HepG2 (cell line): ENCODE results near the gene SLC2A13. TPM values are rescaled to one million over a fixed set of nuclear protein-coding genes. Genes with fewer than 3 reads are reported as not detected.

Experiments used
- ATAC-seq: fragments of 200-7000 bp; cut with Tn5 transposase; 3 replicates; pipeline ENCODE4 v1.9.1; 2020; ENCODE audit warnings: mild to moderate bottlenecking, moderate library complexity
- BruUV-seq: library from RNA; stranded (reverse); fragments of 400-500 nt; replicated peaks from 2 replicates; lab custom pipeline; 2021; lab: Mats Ljungman, UMichigan
- CTCF ChIA-PET: fragments of 300-600 bp; formaldehyde crosslinking; extraction: SDS; loops from one replicate; lab custom pipeline; 2021; ENCODE audit warnings: low total read pairs, inconsistent platforms, low intra/inter-chr PET ratio; lab: Yijun Ruan, JAX
- POLR2A ChIA-PET: fragments of 350-600 bp; sonication (Branson Sonifier 250); formaldehyde crosslinking; loops from one replicate; lab custom pipeline; 2020; ENCODE audit warnings: antibody characterized with exemption, inconsistent platforms; lab: Yijun Ruan, JAX
- DNase-seq: peaks from one replicate; pipeline ENCODE4 v3.0.0-alpha.2; 2015; ENCODE audit warnings: low spot score
- FAIRE-seq: peaks from 3 replicates; lab custom pipeline; 2011; peaks lifted over from hg19 to GRCh38; lab: Jason Lieb, UNC
- H2AFZ ChIP-seq: one replicate; pipeline ENCODE4 v1.6.1; 2011; ENCODE audit warnings: low read length, inconsistent platforms
- H3K27ac ChIP-seq: fragments of 300-600 bp; 3 replicates; pipeline ENCODE4 v1.8.0; 2011; ENCODE audit warnings: mixed run types, mild to moderate bottlenecking, mixed read lengths, low read length, inconsistent platforms; ENCODE audit not compliant: insufficient read depth; ENCODE audit errors: extremely low read length
- H3K27me3 ChIP-seq, 2 experiments: fragments of 200-600 bp in 1 of 2; 2 replicates in 1 of 2; 3 replicates in 1 of 2; pipeline versions ENCODE4 v1.6.0 to v1.8.0; 2011; ENCODE audit warnings: low read length in 2 of 2, mild to moderate bottlenecking in 2 of 2, moderate library complexity in 2 of 2, inconsistent platforms in 1 of 2; ENCODE audit not compliant: insufficient read depth in 2 of 2, control insufficient read depth in 1 of 2
- H3K36me3 ChIP-seq, 2 experiments: fragments of 200-600 bp in 1 of 2; replicated peaks in 1 of 2; 2 replicates in 1 of 2; 3 replicates in 1 of 2; pipeline versions ENCODE4 v1.5.1 to v1.8.0; 2011; ENCODE audit warnings: low read length in 2 of 2, inconsistent platforms in 1 of 2; ENCODE audit not compliant: insufficient read depth in 2 of 2, control insufficient read depth in 1 of 2
- H3K4me1 ChIP-seq: 2 replicates; pipeline ENCODE4 v1.5.1; 2012; ENCODE audit warnings: low read length, inconsistent platforms; ENCODE audit not compliant: insufficient read depth
- H3K4me2 ChIP-seq: 2 replicates; pipeline ENCODE4 v1.6.0; 2011; ENCODE audit warnings: low read depth, low read length, inconsistent platforms
- H3K4me3 ChIP-seq, 3 experiments: fragments of 200-600 bp in 1 of 3; sonication (generic), shearing (Covaris generic) in 1 of 3; replicated peaks in 1 of 3; 2 replicates each; pipeline ENCODE4 v1.5.1; 2011 to 2016; ENCODE audit warnings: low read length in 3 of 3, inconsistent platforms in 2 of 3, low read depth in 2 of 3, mild to moderate bottlenecking in 2 of 3, control low read depth in 1 of 3, mixed read lengths in 1 of 3; ENCODE audit not compliant: insufficient read depth in 1 of 3
- H3K79me2 ChIP-seq: one replicate; pipeline ENCODE4 v1.6.1; 2011; ENCODE audit warnings: low read length, inconsistent platforms; ENCODE audit not compliant: insufficient read depth
- H3K9ac ChIP-seq: 2 replicates; pipeline ENCODE4 v1.6.0; 2011; ENCODE audit warnings: mild to moderate bottlenecking, low read depth, low read length, inconsistent platforms; ENCODE audit not compliant: insufficient read depth
- H3K9me3 ChIP-seq: 2 replicates; pipeline ENCODE4 v1.5.1; 2012; ENCODE audit warnings: mild to moderate bottlenecking, low read length
- H4K20me1 ChIP-seq: 2 replicates; pipeline ENCODE4 v1.6.0; 2011; ENCODE audit warnings: inconsistent platforms, mild to moderate bottlenecking, low read length, moderate library complexity; ENCODE audit not compliant: insufficient read depth
- ARID3A ChIP-seq: IDR thresholded peaks from 2 replicates; pipeline ENCODE4 v1.6.1; 2012; ENCODE audit warnings: low read depth, low read length, improper control_type of control experiment
- ARNT ChIP-seq: fragments of 450-650 bp; IDR thresholded peaks from 2 replicates; pipeline ENCODE4 v1.6.1; 2017
- CHD4 ChIP-seq: fragments of 200-600 bp; sonication (generic); IDR thresholded peaks from 2 replicates; pipeline ENCODE4 v1.7.0; 2017; ENCODE audit warnings: mild to moderate bottlenecking, low read length, borderline replicate concordance
- DNMT1 ChIP-seq: sonication (generic); formaldehyde crosslinking; IDR thresholded peaks from 2 replicates; pipeline ENCODE4 v1.5.1; 2020; ENCODE audit warnings: mild to moderate bottlenecking, missing genetic modification reagents
- IKZF1 ChIP-seq: fragments of 450-650 bp; IDR thresholded peaks from 2 replicates; pipeline ENCODE4 v1.7.1; 2016
- KLF12 ChIP-seq: sonication (generic); formaldehyde crosslinking; IDR thresholded peaks from 2 replicates; pipeline ENCODE4 v1.4.0; 2020; ENCODE audit warnings: missing genetic modification reagents, borderline replicate concordance
- NCOA2 ChIP-seq: sonication (generic); formaldehyde crosslinking; IDR thresholded peaks from 2 replicates; pipeline ENCODE4 v1.8.0; 2022; ENCODE audit warnings: inconsistent platforms
- NR3C1 ChIP-seq: sonication (generic); formaldehyde crosslinking; IDR thresholded peaks from 2 replicates; pipeline ENCODE4 v1.4.0; 2020; ENCODE audit warnings: missing genetic modification reagents
- PHF20 ChIP-seq: sonication (generic); formaldehyde crosslinking; IDR thresholded peaks from 2 replicates; pipeline ENCODE4 v1.5.0; 2020; ENCODE audit warnings: mild to moderate bottlenecking, missing genetic modification reagents
- PHF21A ChIP-seq: sonication (generic); formaldehyde crosslinking; IDR thresholded peaks from 2 replicates; pipeline ENCODE4 v1.5.0; 2020; ENCODE audit warnings: mild to moderate bottlenecking, missing genetic modification reagents
- ZFP36L2 ChIP-seq: sonication (generic); formaldehyde crosslinking; IDR thresholded peaks from 2 replicates; pipeline ENCODE4 v1.4.0; 2020; ENCODE audit warnings: missing genetic modification reagents
- ZNF816 ChIP-seq: sonication (generic); formaldehyde crosslinking; IDR thresholded peaks from 2 replicates; pipeline ENCODE4 v1.8.0; 2022; ENCODE audit warnings: missing genetic modification reagents, mild to moderate bottlenecking, borderline replicate concordance
- WGBS: methylation state at CpG from one replicate; pipeline ENCODE4 v1.1.6; 2017; ENCODE audit warnings: low lambda C conversion rate; 5-methylcytosine and 5-hydroxymethylcytosine counted together
- in situ Hi-C: cut with HindIII; loops from 2 replicates; pipeline ENCODE4 v1.10.0; 2017; ENCODE audit warnings: low pct_unique_long_range_greater_than_20kb; ENCODE audit not compliant: extremely low pct_ligation_motif_present
- intact Hi-C: fragments of 100-400 bp; cut with micrococcal nuclease; formaldehyde crosslinking; loops from one replicate; pipeline ENCODE4 v1.10.0; 2022; ENCODE audit not compliant: unreplicated experiment
- polyA plus RNA-seq, 8 experiments: library from polyadenylated mRNA; depleted of rRNA in 3 of 8; stranded (reverse) in 7 of 8; unstranded in 1 of 8; fragments of >200 nt; fragmentation: Illumina TruSeq in 4 of 8; extraction: Trizol in 4 of 8; gene quantifications; 2 replicates each; pipeline versions ENCODE4 v1.2.1 to v1.2.3, GENCODE V29; 2011 to 2016; ENCODE audit warnings: low read depth in 4 of 8, missing spikeins in 1 of 8, mixed read lengths in 1 of 8; ENCODE audit not compliant: insufficient read depth in 1 of 8
- total RNA-seq, 5 experiments: library from RNA; depleted of rRNA; stranded (reverse); fragments of >200 nt; fragmentation: Illumina TruSeq; extraction: Trizol; gene quantifications; 2 replicates each; pipeline ENCODE4 v1.2.3, GENCODE V29; 2016; ENCODE audit warnings: low read depth in 1 of 5

Gene SLC2A13
- total and polyA plus RNA-seq, 2 of the 13 experiments (the other 11 are each of a cell fraction or from before 2014, with no cell fraction given) = 5.5 to 6.0 TPM

GRCh38 chr12:39875721-39876120, 230.2 kb downstream of the SLC2A13 start:
- Histone ChIP-seq H3K4me1 (no peaks in the 10 kb centered on the region), H3K27ac (no peak overlapping the region), H3K79me2 (no peaks in the 10 kb centered on the region), H3K36me3 (no peaks in the 10 kb centered on the region), H4K20me1 (no peaks in the 10 kb centered on the region), H3K4me2 (no peak overlapping the region), H3K9me3 (peaks cover 26% of the 10 kb centered on the region), H3K27me3 (no peaks in the 10 kb centered on the region), H3K4me3 (no peak overlapping the region), H3K9ac (no peak overlapping the region), H2AFZ (no peak overlapping the region)
- in situ Hi-C loops (no loop called here), intact Hi-C loops (no loop called here)
- ChIA-PET CTCF (no interaction called here), POLR2A (no interaction called here)
- no peak for ATAC-seq
- no peak for DNase-seq
- TF ChIP-seq IKZF1 = no peak
- FAIRE-seq = no peak
- BruUV-seq = no TSS peak

- CTCF ChIA-PET = no interaction called here
- peaks cover 23% of the 10 kb centered on the region for H3K9me3 ChIP-seq
- ATAC-seq = no peak
- TF ChIP-seq NR3C1 (CRISPR knock-in tag) = no peak
- no peak for TF ChIP-seq DNMT1 (CRISPR knock-in tag)
- TF ChIP-seq ZFP36L2 (CRISPR knock-in tag) = no peak
- no peak for TF ChIP-seq PHF21A (CRISPR knock-in tag)
- no peak for TF ChIP-seq ARID3A
- no peak for TF ChIP-seq CHD4
- no peak for TF ChIP-seq PHF20 (CRISPR knock-in tag)
- TF ChIP-seq KLF12 = no peak
- no peak for TF ChIP-seq NCOA2
- no peak for TF ChIP-seq ZNF816 (CRISPR knock-in tag)
- no peak for TF ChIP-seq ARNT
- TF ChIP-seq, all 625 proteins: peak for 0
- Histone ChIP-seq H3K4me2 (no peak overlapping the region), H2AFZ (no peak overlapping the region), H3K4me1 (no peaks in the 10 kb centered on the region), H3K9ac (no peak overlapping the region), H4K20me1 (no peaks in the 10 kb centered on the region), H3K27me3 (no peaks in the 10 kb centered on the region), H3K79me2 (no peaks in the 10 kb centered on the region), H3K27ac (no peak overlapping the region), H3K4me3 (no peak overlapping the region), H3K36me3 (no peaks in the 10 kb centered on the region)
- intact Hi-C loops = no loop called here
- WGBS = 89% methylated on average over 2 of the region's 2 CpGs
- POLR2A ChIA-PET = no interaction called here
- DNase-seq (no peak), FAIRE-seq (no peak)
- no TSS peak for BruUV-seq
- in situ Hi-C loops = no loop called here
Observed at GRCh38 chr12:39874785-39875184, 231.1 kb downstream of the SLC2A13 start.
